SK-N-SH (cell line): Measurements from ENCODE around the gene UBN2. TPM values are rescaled to one million over a fixed set of nuclear protein-coding genes. Genes with fewer than 3 reads are reported as not detected.

Experiments used
- CTCF ChIA-PET: fragments of 300-600, 350-600 bp; formaldehyde crosslinking; extraction: SDS; loops from one replicate; lab custom pipeline; 2021; lab: Yijun Ruan, JAX
- POLR2A ChIA-PET: fragments of 350-600 bp; sonication (Branson Sonifier 250); formaldehyde crosslinking; extraction: SDS; loops from one replicate; lab custom pipeline; 2020; ENCODE audit warnings: antibody characterized with exemption, inconsistent platforms; lab: Yijun Ruan, JAX
- DNase-seq: peaks from one replicate; pipeline ENCODE4 v3.0.0; 2012
- H2AFZ ChIP-seq: fragments of 200-600 bp; sonication (generic); 2 replicates; pipeline ENCODE4 v1.8.1; 2016; ENCODE audit warnings: antibody characterized with exemption, mild to moderate bottlenecking, low read depth
- H3F3A ChIP-seq: fragments of 200-600 bp; sonication (generic); replicated peaks from 2 replicates; pipeline ENCODE3; 2016; ENCODE audit warnings: antibody characterized with exemption, mild to moderate bottlenecking; ENCODE audit not compliant: insufficient read depth
- H3K27ac ChIP-seq, 2 experiments: fragments of 200-500 bp in 1 of 2; fragments of 200-600 bp in 1 of 2; sonication (Bioruptor generic) in 1 of 2; sonication (generic), shearing (Covaris generic) in 1 of 2; 2 replicates each; pipeline versions ENCODE4 v1.5.1 to v1.6.1; 2014 to 2016; ENCODE audit warnings: low read depth in 2 of 2, inconsistent platforms in 1 of 2, low read length in 1 of 2, mild to moderate bottlenecking in 1 of 2, mixed read lengths in 1 of 2
- H3K27me3 ChIP-seq: fragments of 200-600 bp; sonication (generic), shearing (Covaris generic); 2 replicates; pipeline ENCODE4 v1.6.1; 2016; ENCODE audit warnings: mixed run types; ENCODE audit not compliant: insufficient read depth
- H3K36me3 ChIP-seq, 2 experiments: fragments of 200-500 bp in 1 of 2; fragments of 200-600 bp in 1 of 2; sonication (Bioruptor generic) in 1 of 2; sonication (generic) in 1 of 2; replicated peaks in 1 of 2; 2 replicates each; pipeline versions ENCODE3 to v1.5.1; 2014 to 2016; ENCODE audit warnings: low read length in 1 of 2, mild to moderate bottlenecking in 1 of 2; ENCODE audit not compliant: insufficient read depth in 2 of 2, control insufficient read depth in 1 of 2
- H3K4me1 ChIP-seq, 2 experiments: fragments of 200-500 bp in 1 of 2; fragments of 200-600 bp in 1 of 2; sonication (Bioruptor generic) in 1 of 2; sonication (generic), shearing (Covaris generic) in 1 of 2; 2 replicates each; pipeline versions ENCODE4 v1.5.1 to v1.6.1; 2014 to 2016; ENCODE audit warnings: low read depth in 1 of 2, low read length in 1 of 2, mixed run types in 1 of 2; ENCODE audit not compliant: insufficient read depth in 2 of 2, control insufficient read depth in 1 of 2
- H3K4me2 ChIP-seq: fragments of 200-600 bp; sonication (generic), shearing (Covaris generic); 2 replicates; pipeline ENCODE4 v1.6.1; 2017; ENCODE audit warnings: mixed run types
- H3K4me3 ChIP-seq, 2 experiments: fragments of 200-500 bp in 1 of 2; fragments of 200-600 bp in 1 of 2; sonication (Bioruptor generic) in 1 of 2; sonication (generic), shearing (Covaris generic) in 1 of 2; 2 replicates each; pipeline versions ENCODE4 v1.5.1 to v1.8.1; 2014 to 2016; ENCODE audit warnings: low read depth in 2 of 2, inconsistent platforms in 1 of 2, low read length in 1 of 2, mild to moderate bottlenecking in 1 of 2, mixed read lengths in 1 of 2, moderate library complexity in 1 of 2
- H3K79me2 ChIP-seq: fragments of 200-600 bp; sonication (generic); 2 replicates; pipeline ENCODE4 v1.8.1; 2017; ENCODE audit warnings: mild to moderate bottlenecking; ENCODE audit not compliant: insufficient read depth
- H3K9ac ChIP-seq: fragments of 200-600 bp; sonication (generic); 2 replicates; pipeline ENCODE4 v1.6.1; 2017; ENCODE audit warnings: mixed run types
- H3K9me2 ChIP-seq: fragments of 200-600 bp; sonication (generic); 2 replicates; pipeline ENCODE4 v1.6.1; 2017; ENCODE audit warnings: mixed run types
- H3K9me3 ChIP-seq: fragments of 200-600 bp; sonication (generic); 2 replicates; pipeline ENCODE4 v1.6.1; 2017; ENCODE audit warnings: mixed run types, mild to moderate bottlenecking, moderate library complexity
- H4K20me1 ChIP-seq: fragments of 200-600 bp; sonication (generic); 2 replicates; pipeline ENCODE4 v1.6.1; 2017; ENCODE audit warnings: mild to moderate bottlenecking, mixed run types; ENCODE audit not compliant: insufficient read depth
- ELF1 ChIP-seq: IDR thresholded peaks from 2 replicates; pipeline ENCODE4 v1.4.0; 2012
- EP300 ChIP-seq, 2 experiments: IDR thresholded peaks; 2 replicates each; pipeline versions ENCODE4 v1.4.0 to v1.6.1; 2012; ENCODE audit warnings: borderline replicate concordance in 1 of 2, low read depth in 1 of 2, low read length in 1 of 2
- GABPA ChIP-seq: IDR thresholded peaks from 2 replicates; pipeline ENCODE4 v1.4.0; 2012; ENCODE audit warnings: low read depth, mild to moderate bottlenecking
- JUND ChIP-seq: IDR thresholded peaks from 2 replicates; pipeline ENCODE4 v1.4.0; 2012
- MAX ChIP-seq: IDR thresholded peaks from 2 replicates; pipeline ENCODE4 v1.4.0; 2012; ENCODE audit warnings: low read depth
- MXI1 ChIP-seq: IDR thresholded peaks from 2 replicates; pipeline ENCODE4 v1.6.1; 2012; ENCODE audit warnings: mild to moderate bottlenecking, low read depth, low read length, improper control_type of control experiment
- NFIC ChIP-seq: IDR thresholded peaks from 2 replicates; pipeline ENCODE4 v1.4.0; 2012; ENCODE audit warnings: borderline replicate concordance
- NRF1 ChIP-seq: IDR thresholded peaks from 2 replicates; pipeline ENCODE4 v1.6.1; 2012; ENCODE audit warnings: low read depth, mild to moderate bottlenecking, low read length
- POLR2AphosphoS5 ChIP-seq: IDR thresholded peaks from 2 replicates; pipeline ENCODE4 v1.6.1; 2012; ENCODE audit warnings: low read depth, low read length
- RAD21 ChIP-seq: IDR thresholded peaks from 2 replicates; pipeline ENCODE4 v1.6.1; 2012; ENCODE audit warnings: mild to moderate bottlenecking, low read length
- RXRA ChIP-seq: IDR thresholded peaks from 2 replicates; pipeline ENCODE4 v1.4.0; 2012; ENCODE audit warnings: low read depth, mild to moderate bottlenecking, borderline replicate concordance
- SIN3A ChIP-seq: IDR thresholded peaks from 2 replicates; pipeline ENCODE4 v1.6.1; 2012; ENCODE audit warnings: low read depth, mild to moderate bottlenecking, low read length, moderate library complexity, borderline replicate concordance
- SMC3 ChIP-seq: IDR thresholded peaks from 2 replicates; pipeline ENCODE4 v1.6.1; 2012; ENCODE audit warnings: low read depth, low read length, improper control_type of control experiment
- YY1 ChIP-seq: IDR thresholded peaks from 2 replicates; pipeline ENCODE4 v1.4.0; 2012; ENCODE audit warnings: low read depth, mild to moderate bottlenecking
- WGBS: methylation state at CpG from one replicate; pipeline ENCODE4 v1.1.6; 2017; ENCODE audit warnings: low lambda C conversion rate; 5-methylcytosine and 5-hydroxymethylcytosine counted together
- polyA plus RNA-seq, 3 experiments: library from polyadenylated mRNA; depleted of rRNA; stranded (reverse); fragments of >200 nt; gene quantifications; 2 replicates each; pipeline ENCODE4 v1.2.3, GENCODE V29; 2012
- TF ChIP-seq, protein P1 (sequence below): IDR thresholded peaks from 2 replicates; pipeline ENCODE4 v1.4.0; 2012; ENCODE audit warnings: low read depth, borderline replicate concordance
- TF ChIP-seq, protein P2 (sequence below): fragments of 200-600 bp; sonication (generic); IDR thresholded peaks from 2 replicates; pipeline ENCODE4 v1.6.1; 2017; ENCODE audit warnings: antibody characterized with exemption, mild to moderate bottlenecking, moderate library complexity
- TF ChIP-seq, protein P3 (sequence below): IDR thresholded peaks from 2 replicates; pipeline ENCODE4; 2012

UBN2 gene
- polyA plus RNA-seq, 1 of the 3 experiments (the other 2 are of a cell fraction) = 2.0 TPM

- TF ChIP-seq, protein P1, sequence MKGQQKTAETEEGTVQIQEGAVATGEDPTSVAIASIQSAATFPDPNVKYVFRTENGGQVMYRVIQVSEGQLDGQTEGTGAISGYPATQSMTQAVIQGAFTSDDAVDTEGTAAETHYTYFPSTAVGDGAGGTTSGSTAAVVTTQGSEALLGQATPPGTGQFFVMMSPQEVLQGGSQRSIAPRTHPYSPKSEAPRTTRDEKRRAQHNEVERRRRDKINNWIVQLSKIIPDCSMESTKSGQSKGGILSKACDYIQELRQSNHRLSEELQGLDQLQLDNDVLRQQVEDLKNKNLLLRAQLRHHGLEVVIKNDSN = no peak
Measured at GRCh38 chr7:139329119-139329518, 98.1 kb downstream of the UBN2 start (continued).

GRCh38 chr7:139330333-139331030 is 99.4 kb downstream of the UBN2 start:
- H3K27me3 ChIP-seq = no peaks in the 10 kb centered on the region
- peaks cover 7% of the 10 kb centered on the region for H3F3A ChIP-seq
- no peak for DNase-seq
- no peaks in the 10 kb centered on the region for H3K9me3 ChIP-seq
- no peaks in the 10 kb centered on the region; a peak in 1 of 4 replicates for H3K4me1 ChIP-seq
- H4K20me1 ChIP-seq = no peaks in the 10 kb centered on the region
- H3K36me3 ChIP-seq = no peaks in the 10 kb centered on the region
- H3K27ac ChIP-seq = no peak overlapping the region
- no peak overlapping the region for H3K9ac ChIP-seq
- no peak for TF ChIP-seq JUND
- no peak for TF ChIP-seq NFIC
- TF ChIP-seq MXI1 = no peak
- TF ChIP-seq, protein P2, sequence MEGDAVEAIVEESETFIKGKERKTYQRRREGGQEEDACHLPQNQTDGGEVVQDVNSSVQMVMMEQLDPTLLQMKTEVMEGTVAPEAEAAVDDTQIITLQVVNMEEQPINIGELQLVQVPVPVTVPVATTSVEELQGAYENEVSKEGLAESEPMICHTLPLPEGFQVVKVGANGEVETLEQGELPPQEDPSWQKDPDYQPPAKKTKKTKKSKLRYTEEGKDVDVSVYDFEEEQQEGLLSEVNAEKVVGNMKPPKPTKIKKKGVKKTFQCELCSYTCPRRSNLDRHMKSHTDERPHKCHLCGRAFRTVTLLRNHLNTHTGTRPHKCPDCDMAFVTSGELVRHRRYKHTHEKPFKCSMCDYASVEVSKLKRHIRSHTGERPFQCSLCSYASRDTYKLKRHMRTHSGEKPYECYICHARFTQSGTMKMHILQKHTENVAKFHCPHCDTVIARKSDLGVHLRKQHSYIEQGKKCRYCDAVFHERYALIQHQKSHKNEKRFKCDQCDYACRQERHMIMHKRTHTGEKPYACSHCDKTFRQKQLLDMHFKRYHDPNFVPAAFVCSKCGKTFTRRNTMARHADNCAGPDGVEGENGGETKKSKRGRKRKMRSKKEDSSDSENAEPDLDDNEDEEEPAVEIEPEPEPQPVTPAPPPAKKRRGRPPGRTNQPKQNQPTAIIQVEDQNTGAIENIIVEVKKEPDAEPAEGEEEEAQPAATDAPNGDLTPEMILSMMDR = no peak
- no peak for TF ChIP-seq YY1
- no peak for TF ChIP-seq POLR2AphosphoS5
- no peak for TF ChIP-seq MAX
- TF ChIP-seq, protein P3, sequence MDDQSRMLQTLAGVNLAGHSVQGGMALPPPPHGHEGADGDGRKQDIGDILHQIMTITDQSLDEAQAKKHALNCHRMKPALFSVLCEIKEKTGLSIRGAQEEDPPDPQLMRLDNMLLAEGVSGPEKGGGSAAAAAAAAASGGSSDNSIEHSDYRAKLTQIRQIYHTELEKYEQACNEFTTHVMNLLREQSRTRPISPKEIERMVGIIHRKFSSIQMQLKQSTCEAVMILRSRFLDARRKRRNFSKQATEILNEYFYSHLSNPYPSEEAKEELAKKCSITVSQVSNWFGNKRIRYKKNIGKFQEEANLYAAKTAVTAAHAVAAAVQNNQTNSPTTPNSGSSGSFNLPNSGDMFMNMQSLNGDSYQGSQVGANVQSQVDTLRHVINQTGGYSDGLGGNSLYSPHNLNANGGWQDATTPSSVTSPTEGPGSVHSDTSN = no peak
- no peak for TF ChIP-seq RAD21
- TF ChIP-seq SIN3A = no peak
- TF ChIP-seq GABPA = no peak
- TF ChIP-seq NRF1 = no peak
- TF ChIP-seq RXRA = no peak
- TF ChIP-seq SMC3 = no peak
- TF ChIP-seq ELF1 = no peak
- no peak for TF ChIP-seq EP300 (IDR thresholded peaks at IDR 0.05; ENCODE audit: borderline replicate concordance in 1 of 2, low read depth in 1 of 2, low read length in 1 of 2)
- TF ChIP-seq, all 33 proteins: peak for 0
- no peaks in the 10 kb centered on the region for H3K9me2 ChIP-seq
- no peak overlapping the region for H3K4me3 ChIP-seq
- ChIA-PET CTCF (interaction anchor here (1.6 kb wide), 1 partner anchor 9 kb away, joined by 6 read pairs; no protein-coding TSS in a partner anchor), POLR2A (no interaction called here)
- H3K4me2 ChIP-seq = no peak overlapping the region
- H2AFZ ChIP-seq = no peak overlapping the region
- 61% methylated on average over 3 of the region's 3 CpGs for WGBS
- no peaks in the 10 kb centered on the region for H3K79me2 ChIP-seq
